Esophagus squamous epithelium (tissue), 5 donors: Measurements from ENCODE around the gene CNTN4. TPM values are rescaled to one million over a fixed set of nuclear protein-coding genes. Genes with fewer than 3 reads are reported as not detected.

Experiments used
- DNase-seq: peaks from one replicate; lab custom pipeline; 2025; lab: John Stamatoyannopoulos, UW
- H3K27ac ChIP-seq, 4 donors: fragments of 200-600 bp; sonication (generic); one replicate each; pipeline ENCODE4 v1.5.1; 2016 to 2019; ENCODE audit warnings: mild to moderate bottlenecking in 1 of 4
- H3K27me3 ChIP-seq, 4 donors: fragments of 200-600 bp; sonication (generic); 1 replicate in 3 of 4; 2 replicates in 1 of 4; pipeline versions ENCODE4 v1.5.1 to v1.6.0; 2017 to 2021; ENCODE audit warnings: antibody characterized with exemption in 1 of 4
- H3K36me3 ChIP-seq, 3 donors: fragments of 200-600 bp; sonication (generic); one replicate each; pipeline ENCODE4 v1.5.1; 2016 to 2019
- H3K4me1 ChIP-seq, 3 donors: fragments of 200-600 bp; sonication (generic); one replicate each; pipeline ENCODE4 v1.5.1; 2017 to 2019
- H3K4me3 ChIP-seq, 4 donors: fragments of 200-600 bp; sonication (generic); 1 replicate in 3 of 4; 2 replicates in 1 of 4; pipeline ENCODE4 v1.5.1; 2016 to 2019; ENCODE audit warnings: mild to moderate bottlenecking in 2 of 4, moderate library complexity in 1 of 4
- H3K9me3 ChIP-seq, 3 donors: fragments of 200-600 bp; sonication (generic); one replicate each; pipeline ENCODE4 v1.5.1; 2016 to 2019
- POLR2A ChIP-seq, 4 donors: fragments of 450-650 bp; IDR thresholded peaks; one replicate each; pipeline ENCODE4 v1.6.1; 2017; ENCODE audit warnings: antibody characterized with exemption in 4 of 4, mild to moderate bottlenecking in 4 of 4, moderate library complexity in 3 of 4
- WGBS, 2 donors: methylation state at CpG; one replicate each; pipeline ENCODE4 v1.1.5; 2018; 5-methylcytosine and 5-hydroxymethylcytosine counted together
- intact Hi-C: fragments of 100-400 bp; cut with DNase I; formaldehyde crosslinking; loops from one replicate; pipeline ENCODE4 v1.15.0; 2022
- total RNA-seq, 4 donors: library from RNA; depleted of rRNA; stranded (reverse); fragments of >200 nt; gene quantifications; one replicate each; pipeline ENCODE4 v1.1.0, GENCODE V29; 2016
- TF ChIP-seq, protein P1 (sequence below), 6 experiments: fragments of 450-650 bp in 4 of 6; fragments of 200-600 bp in 2 of 6; sonication (generic) in 2 of 6; IDR thresholded peaks; one replicate each; pipeline ENCODE4 v1.5.1; 2016 to 2019; ENCODE audit warnings: antibody characterized with exemption in 6 of 6, mild to moderate bottlenecking in 4 of 6, moderate library complexity in 4 of 6
- donor health status: DM: yes; HTN: yes; CAD: no.

The CNTN4 gene
- total RNA-seq, 4 donors from 2014 or later: 0.31 to 8.5 (median 3.5) TPM

DNA sequence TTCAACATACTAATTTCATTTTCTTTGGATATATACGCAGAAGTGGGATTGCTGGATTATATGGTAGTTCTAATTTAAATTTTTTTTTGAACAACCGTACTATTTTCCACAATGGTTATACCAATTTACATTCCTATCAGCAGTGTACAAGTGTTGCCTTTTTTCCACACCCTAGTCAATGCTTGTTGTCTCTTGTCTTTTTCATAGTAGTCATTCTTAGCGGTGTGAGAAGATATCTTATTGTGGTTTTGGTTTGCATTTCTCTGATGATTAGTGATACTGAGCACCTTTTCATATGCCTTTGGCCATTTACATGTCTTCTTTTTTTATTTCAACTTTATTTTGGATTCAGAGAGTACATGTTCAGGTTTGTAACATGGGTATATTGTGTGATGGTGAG lies 858.4 kb downstream of the CNTN4 start:
- H3K4me3 ChIP-seq: no peak overlapping the region
- DNase-seq: no peak
- intact Hi-C loops: no loop called here
- H3K36me3 ChIP-seq: no peaks in the 10 kb centered on the region
- H3K27ac ChIP-seq: no peak overlapping the region
- 59 to 60% methylated on average over 3 of the region's 3 CpGs for WGBS, 2 donors
- no peaks in the 10 kb centered on the region for H3K9me3 ChIP-seq
- H3K27me3 ChIP-seq: no peaks in the 10 kb centered on the region
- no peak for TF ChIP-seq POLR2A (IDR thresholded peaks at IDR 0.05)
- TF ChIP-seq, protein P1, sequence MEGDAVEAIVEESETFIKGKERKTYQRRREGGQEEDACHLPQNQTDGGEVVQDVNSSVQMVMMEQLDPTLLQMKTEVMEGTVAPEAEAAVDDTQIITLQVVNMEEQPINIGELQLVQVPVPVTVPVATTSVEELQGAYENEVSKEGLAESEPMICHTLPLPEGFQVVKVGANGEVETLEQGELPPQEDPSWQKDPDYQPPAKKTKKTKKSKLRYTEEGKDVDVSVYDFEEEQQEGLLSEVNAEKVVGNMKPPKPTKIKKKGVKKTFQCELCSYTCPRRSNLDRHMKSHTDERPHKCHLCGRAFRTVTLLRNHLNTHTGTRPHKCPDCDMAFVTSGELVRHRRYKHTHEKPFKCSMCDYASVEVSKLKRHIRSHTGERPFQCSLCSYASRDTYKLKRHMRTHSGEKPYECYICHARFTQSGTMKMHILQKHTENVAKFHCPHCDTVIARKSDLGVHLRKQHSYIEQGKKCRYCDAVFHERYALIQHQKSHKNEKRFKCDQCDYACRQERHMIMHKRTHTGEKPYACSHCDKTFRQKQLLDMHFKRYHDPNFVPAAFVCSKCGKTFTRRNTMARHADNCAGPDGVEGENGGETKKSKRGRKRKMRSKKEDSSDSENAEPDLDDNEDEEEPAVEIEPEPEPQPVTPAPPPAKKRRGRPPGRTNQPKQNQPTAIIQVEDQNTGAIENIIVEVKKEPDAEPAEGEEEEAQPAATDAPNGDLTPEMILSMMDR (IDR thresholded peaks at IDR 0.05): no peak
- H3K4me1 ChIP-seq: no peaks in the 10 kb centered on the region

DNA sequence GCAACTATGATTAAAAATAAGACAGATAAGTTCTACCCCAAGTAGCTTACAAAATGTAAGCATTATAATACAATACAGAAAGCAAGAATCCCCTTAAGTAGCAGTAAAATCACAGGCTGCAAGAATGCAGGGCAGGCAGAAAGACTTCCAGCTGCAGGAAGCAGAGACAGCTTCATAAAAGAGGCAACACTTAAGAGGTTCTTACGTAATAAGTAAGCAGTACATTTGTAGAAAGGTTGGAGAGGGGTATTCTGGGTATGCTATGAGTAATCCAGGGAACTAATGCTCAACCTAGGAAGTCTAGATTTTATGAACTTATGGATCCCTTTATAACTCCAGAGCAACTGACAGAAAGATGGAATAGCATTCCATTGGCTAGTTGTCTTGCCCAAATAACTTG lies 859.9 kb downstream of the CNTN4 start:
- intact Hi-C loops: no loop called here
- TF ChIP-seq, protein P1 (IDR thresholded peaks at IDR 0.05): no peak
- no peak for TF ChIP-seq POLR2A (IDR thresholded peaks at IDR 0.05)
- H3K9me3 ChIP-seq: no peaks in the 10 kb centered on the region
- 39 to 61% methylated on average over 1 of the region's 1 CpG for WGBS, 2 donors
- no peaks in the 10 kb centered on the region for H3K27me3 ChIP-seq
- H3K4me1 ChIP-seq: no peaks in the 10 kb centered on the region
- DNase-seq: no peak
- H3K36me3 ChIP-seq: no peaks in the 10 kb centered on the region
- H3K4me3 ChIP-seq: no peak overlapping the region
- H3K27ac ChIP-seq: no peak overlapping the region

DNA sequence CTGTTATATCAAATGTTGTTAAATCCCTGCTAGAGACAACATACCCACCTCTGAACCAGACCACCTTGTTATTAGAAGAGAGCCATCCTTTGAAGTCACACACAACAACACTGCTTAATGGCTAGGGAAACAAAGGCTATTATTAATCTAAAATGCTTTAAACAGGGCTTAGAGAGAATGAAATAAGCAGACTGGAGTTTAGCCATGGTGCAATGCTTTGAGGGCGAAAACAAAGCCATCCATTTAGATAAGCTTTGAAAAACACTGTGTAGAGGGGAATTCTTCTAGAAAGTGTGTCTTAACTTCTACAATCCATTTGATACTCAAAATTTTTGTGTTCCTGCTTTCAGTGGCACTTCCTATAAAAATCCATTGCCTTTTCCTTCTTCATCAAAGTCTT lies 862.9 kb downstream of the CNTN4 start:
- intact Hi-C loops: no loop called here
- Histone ChIP-seq H3K4me1 (no peaks in the 10 kb centered on the region), H3K27ac (no peak overlapping the region), H3K4me3 (no peak overlapping the region), H3K36me3 (no peaks in the 10 kb centered on the region), H3K27me3 (no peaks in the 10 kb centered on the region), H3K9me3 (no peaks in the 10 kb centered on the region)
- no peak for DNase-seq
- 69 to 78% methylated on average over 1 of the region's 1 CpG for WGBS, 2 donors
- TF ChIP-seq, protein P1 (IDR thresholded peaks at IDR 0.05): no peak
- TF ChIP-seq POLR2A (IDR thresholded peaks at IDR 0.05): no peak

DNA sequence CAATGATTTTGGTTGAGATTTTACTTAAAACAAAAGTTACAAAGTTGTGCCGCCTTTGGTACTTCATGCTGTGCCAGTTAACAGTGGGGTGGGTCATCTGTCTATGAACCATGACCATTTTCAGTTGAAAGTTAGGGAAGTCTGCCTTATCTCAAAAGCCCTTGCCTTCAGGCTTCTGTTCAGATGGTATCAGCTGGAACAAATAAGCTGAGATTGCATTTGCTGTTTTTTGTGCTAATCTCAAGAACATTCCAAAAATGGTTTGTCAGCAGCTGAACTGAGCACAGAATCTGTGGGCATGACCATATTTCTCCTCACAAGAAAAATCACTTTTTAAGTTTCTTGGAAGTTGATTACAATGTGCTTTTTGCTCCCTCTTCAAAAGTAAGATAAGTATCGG lies 869.2 kb downstream of the CNTN4 start:
- intact Hi-C loops: no loop called here
- no peak overlapping the region for H3K27ac ChIP-seq
- no peaks in the 10 kb centered on the region for H3K4me1 ChIP-seq
- H3K36me3 ChIP-seq: no peaks in the 10 kb centered on the region
- 52 to 57% methylated on average over 2 of the region's 2 CpGs for WGBS, 2 donors
- no peak overlapping the region for H3K4me3 ChIP-seq
- H3K27me3 ChIP-seq: no peaks in the 10 kb centered on the region
- no peaks in the 10 kb centered on the region for H3K9me3 ChIP-seq
- DNase-seq: no peak
- TF ChIP-seq, protein P1 (IDR thresholded peaks at IDR 0.05): no peak
- no peak for TF ChIP-seq POLR2A (IDR thresholded peaks at IDR 0.05)

DNA sequence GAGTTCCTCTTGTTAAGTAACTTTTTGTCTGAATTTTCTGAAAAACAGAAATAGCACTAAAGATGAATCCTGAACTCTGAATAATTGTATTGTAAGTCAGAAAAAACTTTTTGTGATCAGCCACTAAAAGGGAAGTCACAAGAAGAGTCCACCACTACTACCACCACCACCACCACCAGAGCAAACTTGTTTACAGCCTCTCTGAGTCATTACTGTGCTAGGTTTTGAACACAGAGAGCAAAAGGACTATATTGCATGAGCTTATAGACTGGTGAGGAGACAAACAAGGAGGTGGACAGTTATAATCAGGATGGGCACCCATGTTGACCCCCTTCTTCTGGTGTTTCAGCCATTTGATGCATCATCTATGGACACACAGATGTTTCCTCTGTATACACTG lies 869.8 kb downstream of the CNTN4 start:
- TF ChIP-seq, protein P1 (IDR thresholded peaks at IDR 0.05): no peak
- no peak for TF ChIP-seq POLR2A (IDR thresholded peaks at IDR 0.05)
- Histone ChIP-seq H3K36me3 (no peaks in the 10 kb centered on the region), H3K27ac (no peak overlapping the region), H3K9me3 (no peaks in the 10 kb centered on the region), H3K27me3 (no peaks in the 10 kb centered on the region), H3K4me1 (no peaks in the 10 kb centered on the region), H3K4me3 (no peak overlapping the region)
- intact Hi-C loops: no loop called here
- no peak for DNase-seq
